Panc1 (cell line): ENCODE results near the gene NUMBL. TPM values are rescaled to one million over a fixed set of nuclear protein-coding genes. Genes with fewer than 3 reads are reported as not detected.

Source experiments
- ATAC-seq: fragments of 200-7000 bp; cut with Tn5 transposase; 2 replicates; pipeline ENCODE4 v1.9.1; 2020; ENCODE audit warnings: mild to moderate bottlenecking, moderate library complexity
- BruUV-seq: library from RNA; stranded (reverse); fragments of 400-500 nt; replicated peaks from 2 replicates; lab custom pipeline; 2021; lab: Mats Ljungman, UMichigan
- CTCF ChIA-PET: fragments of 300-600 bp; sonication (Branson Sonifier 250); formaldehyde crosslinking; loops from one replicate; lab custom pipeline; 2022; ENCODE audit warnings: antibody characterized with exemption; lab: Charles Lee
- POLR2A ChIA-PET: fragments of 300-600 bp; sonication (Branson Sonifier 250); formaldehyde crosslinking; loops from one replicate; lab custom pipeline; 2022; ENCODE audit warnings: antibody characterized with exemption; lab: Charles Lee
- DNase-seq: peaks from one replicate; pipeline ENCODE4 v3.0.0-alpha.2; 2010; ENCODE audit warnings: low read depth, low spot score
- H3K27ac ChIP-seq: 2 replicates; pipeline ENCODE4 v1.5.1; 2011; ENCODE audit warnings: mild to moderate bottlenecking, low read length, inconsistent platforms
- H3K27me3 ChIP-seq: fragments of 200-500 bp; sonication (Bioruptor generic); 2 replicates; pipeline ENCODE4 v1.6.0; 2014; ENCODE audit warnings: low read length, inconsistent platforms; ENCODE audit not compliant: control insufficient read depth, insufficient read depth
- H3K36me3 ChIP-seq: fragments of 200-500 bp; sonication (Bioruptor generic); 2 replicates; pipeline ENCODE4 v1.5.1; 2014; ENCODE audit warnings: inconsistent platforms, mild to moderate bottlenecking, low read length, moderate library complexity; ENCODE audit not compliant: control insufficient read depth, insufficient read depth
- H3K4me1 ChIP-seq: 2 replicates; pipeline ENCODE4 v1.5.1; 2011; ENCODE audit warnings: inconsistent platforms, mild to moderate bottlenecking, low read length, moderate library complexity; ENCODE audit not compliant: control insufficient read depth, insufficient read depth
- H3K4me3 ChIP-seq, 2 experiments: 2 replicates each; pipeline ENCODE4 v1.5.1; 2011 to 2012; ENCODE audit warnings: low read depth in 2 of 2, low read length in 2 of 2, mild to moderate bottlenecking in 2 of 2, inconsistent platforms in 1 of 2, moderate library complexity in 1 of 2
- H3K9me3 ChIP-seq: fragments of 200-500 bp; sonication (Bioruptor generic); 2 replicates; pipeline ENCODE4 v1.5.1; 2014; ENCODE audit warnings: low read depth, mild to moderate bottlenecking, inconsistent platforms, low read length, moderate library complexity; ENCODE audit not compliant: control insufficient read depth, insufficient read depth
- POLR2AphosphoS5 ChIP-seq: IDR thresholded peaks from 2 replicates; pipeline ENCODE4 v1.6.1; 2012; ENCODE audit warnings: mild to moderate bottlenecking, low read depth, low read length, moderate library complexity
- SIN3A ChIP-seq: IDR thresholded peaks from 2 replicates; pipeline ENCODE4 v1.6.1; 2012; ENCODE audit warnings: low read depth, mild to moderate bottlenecking, low read length, moderate library complexity, borderline replicate concordance; ENCODE audit not compliant: insufficient read depth
- TCF7L2 ChIP-seq: IDR thresholded peaks from 2 replicates; pipeline ENCODE4 v1.6.1; 2011; ENCODE audit warnings: mild to moderate bottlenecking, low read depth, low read length, inconsistent platforms
- in situ Hi-C: cut with HindIII; loops from 2 replicates; pipeline ENCODE4 v1.10.0; 2016; ENCODE audit warnings: low sequenced_read_pairs, low pct_unique_long_range_greater_than_20kb
- intact Hi-C: fragments of 100-400 bp; cut with micrococcal nuclease; formaldehyde crosslinking; loops from one replicate; pipeline ENCODE4 v1.10.0; 2022; ENCODE audit not compliant: unreplicated experiment
- total RNA-seq: library from RNA; stranded (reverse); gene quantifications from one replicate; pipeline ENCODE4 v1.2.1, GENCODE V29; 2021; ENCODE audit not compliant: unreplicated experiment
- TF ChIP-seq, protein P1 (sequence below): fragments of 450-650 bp; IDR thresholded peaks from 2 replicates; pipeline ENCODE4 v1.5.1; 2017; ENCODE audit warnings: mild to moderate bottlenecking
- TF ChIP-seq, protein P2 (sequence below), 2 experiments: IDR thresholded peaks; 2 replicates each; pipeline ENCODE4 v1.6.1; 2011 to 2012; ENCODE audit warnings: low read depth in 2 of 2, control low read depth in 1 of 2, low read length in 1 of 2, mild to moderate bottlenecking in 1 of 2, moderate library complexity in 1 of 2; ENCODE audit not compliant: insufficient read depth in 1 of 2

The NUMBL gene
- total RNA-seq, 1 experiment from 2014 or later = 27.6 TPM

DNA sequence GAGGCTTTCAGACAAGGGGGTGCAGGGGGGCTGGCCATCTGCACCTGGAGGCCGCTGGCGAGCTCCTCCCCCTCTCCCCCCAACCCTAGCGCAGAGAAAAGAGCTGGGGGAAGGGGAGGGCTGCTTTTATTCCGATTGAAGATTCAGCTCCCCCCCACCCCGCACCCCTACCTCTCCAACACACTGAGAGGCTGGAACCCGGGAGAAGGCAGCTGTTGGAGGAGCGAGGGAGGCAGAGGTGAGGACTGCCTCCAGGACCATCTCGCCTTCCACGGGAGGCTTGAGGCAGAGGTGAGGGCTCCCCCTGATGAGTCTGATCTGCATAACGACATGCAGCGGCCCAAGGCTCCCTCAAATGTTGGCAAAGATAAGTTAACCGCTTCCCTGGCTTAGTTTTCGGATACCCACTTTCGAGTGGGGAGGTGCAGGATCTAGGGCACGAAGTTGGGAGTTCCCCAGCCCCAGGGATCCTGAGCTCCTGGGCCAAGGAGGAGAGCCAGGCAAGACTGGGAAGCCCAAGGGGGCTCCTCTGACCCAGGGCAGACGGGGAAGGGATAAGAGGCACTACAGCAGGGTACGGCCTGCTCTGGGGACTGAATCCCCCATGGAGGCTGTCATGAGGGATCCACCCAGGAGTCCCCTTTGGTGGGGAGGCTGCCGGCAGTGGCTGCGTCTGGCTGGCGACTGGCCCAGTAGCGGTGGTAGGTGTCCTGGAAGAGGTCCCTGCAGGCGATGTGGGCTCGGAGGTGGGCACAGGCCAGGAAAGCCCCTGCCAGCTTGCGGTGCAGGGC, 1.2 kb upstream of the NUMBL start:
- BruUV-seq = no TSS peak
- Histone ChIP-seq H3K9me3 (no peaks in the 10 kb centered on the region), H3K4me1 (peaks cover 9% of the 10 kb centered on the region), H3K4me3 (no peak overlapping the region), H3K36me3 (no peaks in the 10 kb centered on the region), H3K27me3 (no peaks in the 10 kb centered on the region), H3K27ac (peak overlapping the region; percentile 81)
- DNase-seq = no peak
- in situ Hi-C loops = no loop called here
- intact Hi-C loops = no loop called here
- no peak for ATAC-seq
- TF ChIP-seq POLR2AphosphoS5 = no peak
- TF ChIP-seq, protein P1, sequence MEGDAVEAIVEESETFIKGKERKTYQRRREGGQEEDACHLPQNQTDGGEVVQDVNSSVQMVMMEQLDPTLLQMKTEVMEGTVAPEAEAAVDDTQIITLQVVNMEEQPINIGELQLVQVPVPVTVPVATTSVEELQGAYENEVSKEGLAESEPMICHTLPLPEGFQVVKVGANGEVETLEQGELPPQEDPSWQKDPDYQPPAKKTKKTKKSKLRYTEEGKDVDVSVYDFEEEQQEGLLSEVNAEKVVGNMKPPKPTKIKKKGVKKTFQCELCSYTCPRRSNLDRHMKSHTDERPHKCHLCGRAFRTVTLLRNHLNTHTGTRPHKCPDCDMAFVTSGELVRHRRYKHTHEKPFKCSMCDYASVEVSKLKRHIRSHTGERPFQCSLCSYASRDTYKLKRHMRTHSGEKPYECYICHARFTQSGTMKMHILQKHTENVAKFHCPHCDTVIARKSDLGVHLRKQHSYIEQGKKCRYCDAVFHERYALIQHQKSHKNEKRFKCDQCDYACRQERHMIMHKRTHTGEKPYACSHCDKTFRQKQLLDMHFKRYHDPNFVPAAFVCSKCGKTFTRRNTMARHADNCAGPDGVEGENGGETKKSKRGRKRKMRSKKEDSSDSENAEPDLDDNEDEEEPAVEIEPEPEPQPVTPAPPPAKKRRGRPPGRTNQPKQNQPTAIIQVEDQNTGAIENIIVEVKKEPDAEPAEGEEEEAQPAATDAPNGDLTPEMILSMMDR = no peak
- TF ChIP-seq, protein P2, sequence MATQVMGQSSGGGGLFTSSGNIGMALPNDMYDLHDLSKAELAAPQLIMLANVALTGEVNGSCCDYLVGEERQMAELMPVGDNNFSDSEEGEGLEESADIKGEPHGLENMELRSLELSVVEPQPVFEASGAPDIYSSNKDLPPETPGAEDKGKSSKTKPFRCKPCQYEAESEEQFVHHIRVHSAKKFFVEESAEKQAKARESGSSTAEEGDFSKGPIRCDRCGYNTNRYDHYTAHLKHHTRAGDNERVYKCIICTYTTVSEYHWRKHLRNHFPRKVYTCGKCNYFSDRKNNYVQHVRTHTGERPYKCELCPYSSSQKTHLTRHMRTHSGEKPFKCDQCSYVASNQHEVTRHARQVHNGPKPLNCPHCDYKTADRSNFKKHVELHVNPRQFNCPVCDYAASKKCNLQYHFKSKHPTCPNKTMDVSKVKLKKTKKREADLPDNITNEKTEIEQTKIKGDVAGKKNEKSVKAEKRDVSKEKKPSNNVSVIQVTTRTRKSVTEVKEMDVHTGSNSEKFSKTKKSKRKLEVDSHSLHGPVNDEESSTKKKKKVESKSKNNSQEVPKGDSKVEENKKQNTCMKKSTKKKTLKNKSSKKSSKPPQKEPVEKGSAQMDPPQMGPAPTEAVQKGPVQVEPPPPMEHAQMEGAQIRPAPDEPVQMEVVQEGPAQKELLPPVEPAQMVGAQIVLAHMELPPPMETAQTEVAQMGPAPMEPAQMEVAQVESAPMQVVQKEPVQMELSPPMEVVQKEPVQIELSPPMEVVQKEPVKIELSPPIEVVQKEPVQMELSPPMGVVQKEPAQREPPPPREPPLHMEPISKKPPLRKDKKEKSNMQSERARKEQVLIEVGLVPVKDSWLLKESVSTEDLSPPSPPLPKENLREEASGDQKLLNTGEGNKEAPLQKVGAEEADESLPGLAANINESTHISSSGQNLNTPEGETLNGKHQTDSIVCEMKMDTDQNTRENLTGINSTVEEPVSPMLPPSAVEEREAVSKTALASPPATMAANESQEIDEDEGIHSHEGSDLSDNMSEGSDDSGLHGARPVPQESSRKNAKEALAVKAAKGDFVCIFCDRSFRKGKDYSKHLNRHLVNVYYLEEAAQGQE (IDR thresholded peaks at IDR 0.05; ENCODE audit: insufficient read depth in 1 of 2, low read depth in 2 of 2, low read length in 1 of 2) = no peak
- TF ChIP-seq TCF7L2 = no peak
- TF ChIP-seq SIN3A = no peak
- ChIA-PET CTCF (interaction anchor here (0.7 kb wide), 1 partner anchor 513 kb away, joined by 3 read pairs; no protein-coding TSS in a partner anchor), POLR2A (no interaction called here)

DNA sequence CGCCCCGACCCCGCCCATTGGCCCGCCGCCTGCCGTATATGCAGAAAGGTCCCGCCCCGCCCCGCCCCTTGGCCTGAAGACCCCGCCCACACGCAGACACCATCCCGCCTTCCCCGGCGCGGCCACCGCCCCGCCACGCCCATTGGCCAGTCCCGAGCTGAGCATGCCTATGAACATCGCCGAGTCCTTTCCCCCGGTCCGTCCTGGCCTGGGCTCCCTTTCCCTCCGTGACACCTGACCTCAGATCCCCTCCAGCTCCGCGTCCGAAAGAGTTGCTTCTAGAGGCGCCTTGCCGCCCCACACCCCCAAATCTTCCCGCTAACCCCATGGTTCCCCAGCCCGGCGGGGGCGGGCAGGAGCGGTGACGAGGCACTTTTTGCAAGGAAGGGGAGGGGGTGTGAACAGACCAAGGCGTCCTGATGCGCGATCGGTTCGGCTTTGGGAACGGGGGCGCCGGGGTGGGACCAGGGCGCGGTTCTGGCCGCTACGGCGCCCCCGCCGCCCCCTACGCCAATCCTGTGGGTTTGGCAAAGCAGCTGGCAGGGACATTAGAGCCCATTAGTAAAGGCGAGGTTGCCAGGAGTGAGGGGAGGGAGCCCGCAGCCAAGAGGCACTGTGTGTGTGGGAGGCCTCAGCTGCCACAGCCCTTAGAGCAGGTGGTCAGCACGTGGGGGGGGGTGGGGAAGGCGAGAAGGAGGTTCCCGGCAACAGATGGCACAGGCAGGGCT, 406 bp upstream of the NUMBL start:
- intact Hi-C loops = no loop called here
- in situ Hi-C loops = no loop called here
- Histone ChIP-seq H3K27ac (peak overlapping the region; percentile 81), H3K27me3 (no peaks in the 10 kb centered on the region), H3K4me1 (peaks cover 9% of the 10 kb centered on the region), H3K4me3 (peak overlapping the region; percentile 58 to 73), H3K9me3 (no peaks in the 10 kb centered on the region), H3K36me3 (no peaks in the 10 kb centered on the region)
- no peak for DNase-seq
- POLR2A ChIA-PET = no interaction called here
- BruUV-seq = no TSS peak
- CTCF ChIA-PET = interaction anchor here (0.5 to 0.7 kb wide), 2 partner anchors 86 to 514 kb away, joined by 3 to 4 read pairs; no protein-coding TSS in a partner anchor
- peak; percentile 92 for ATAC-seq
- TF ChIP-seq, protein P1 = no peak
- peak; percentile 58; the same call in 1 of the 2 replicates for TF ChIP-seq POLR2AphosphoS5
- no peak for TF ChIP-seq TCF7L2
- TF ChIP-seq SIN3A = no peak
- TF ChIP-seq, protein P2 (IDR thresholded peaks at IDR 0.05; ENCODE audit: insufficient read depth in 1 of 2, low read depth in 2 of 2, low read length in 1 of 2) = no peak
